Measurements from ENCODE around the gene PRRC2B. TPM values are rescaled to one million over a fixed set of nuclear protein-coding genes. Genes with fewer than 3 reads are reported as not detected.

Gene PRRC2B
- total RNA-seq, 1 donor from 2014 or later: 190 TPM

- H3K27ac ChIP-seq: no peak overlapping the region
- H3K36me3 ChIP-seq: peaks cover 93% of the 10 kb centered on the region
- no peak for TF ChIP-seq CTCF (IDR thresholded peaks at IDR 0.05)
- no peaks in the 10 kb centered on the region for H3K4me1 ChIP-seq
- ATAC-seq (no peak), DNase-seq (peak; percentile 55)
- H3K27me3 ChIP-seq: no peaks in the 10 kb centered on the region
- no peaks in the 10 kb centered on the region for H3K9me3 ChIP-seq
- intact Hi-C loops (cut with DNase I): no loop called here
- H3K4me3 ChIP-seq: no peak overlapping the region
Measured at GRCh38 chr9:131464354-131465000, 70.6 kb downstream of the PRRC2B start.

- Histone ChIP-seq H3K27me3 (no peaks in the 10 kb centered on the region), H3K4me3 (no peak overlapping the region), H3K36me3 (peaks cover 93% of the 10 kb centered on the region), H3K27ac (no peak overlapping the region), H3K4me1 (no peaks in the 10 kb centered on the region), H3K9me3 (no peaks in the 10 kb centered on the region)
- no peak for TF ChIP-seq CTCF (IDR thresholded peaks at IDR 0.05)
- ATAC-seq (no peak), DNase-seq (peak; percentile 5)
- intact Hi-C loops (cut with DNase I): no loop called here
Measured at GRCh38 chr9:131465401-131465800, 71.5 kb downstream of the PRRC2B start.

GRCh38 chr9:131467214-131467935, 73.5 kb downstream of the PRRC2B start:
- ATAC-seq (no peak), DNase-seq (peak; percentile 48)
- no peaks in the 10 kb centered on the region for H3K9me3 ChIP-seq
- TF ChIP-seq CTCF (IDR thresholded peaks at IDR 0.05): no peak
- no peak overlapping the region for H3K4me3 ChIP-seq
- H3K4me1 ChIP-seq: no peaks in the 10 kb centered on the region
- peaks cover 95% of the 10 kb centered on the region for H3K36me3 ChIP-seq
- no peak overlapping the region for H3K27ac ChIP-seq
- H3K27me3 ChIP-seq: no peaks in the 10 kb centered on the region
- intact Hi-C loops (cut with DNase I): no loop called here

- no peak overlapping the region for H3K4me3 ChIP-seq
- intact Hi-C loops (cut with DNase I): no loop called here
- no peak overlapping the region for H3K27ac ChIP-seq
- H3K4me1 ChIP-seq: no peaks in the 10 kb centered on the region
- H3K36me3 ChIP-seq: peaks cover 96% of the 10 kb centered on the region
- H3K9me3 ChIP-seq: no peaks in the 10 kb centered on the region
- no peaks in the 10 kb centered on the region for H3K27me3 ChIP-seq
- peak; percentile 3 for DNase-seq
- ATAC-seq: no peak
- TF ChIP-seq CTCF (IDR thresholded peaks at IDR 0.05): no peak
Measured at GRCh38 chr9:131468031-131468430, 74.1 kb downstream of the PRRC2B start.

GRCh38 chr9:131469356-131469755, 75.5 kb downstream of the PRRC2B start:
- Histone ChIP-seq H3K27ac (no peak overlapping the region), H3K4me3 (no peak overlapping the region), H3K27me3 (no peaks in the 10 kb centered on the region), H3K9me3 (no peaks in the 10 kb centered on the region), H3K36me3 (peaks cover 100% of the 10 kb centered on the region), H3K4me1 (no peaks in the 10 kb centered on the region)
- intact Hi-C loops (cut with DNase I): no loop called here
- DNase-seq (peak; percentile 18), ATAC-seq (no peak)
- no peak for TF ChIP-seq CTCF (IDR thresholded peaks at IDR 0.05)

All from upper lobe of right lung (tissue), 1 donor.